HL-60 (cell line): ENCODE results near the gene SLC38A11.
"Not testable (repeated sequence)": the region's sequence is repeated elsewhere in the genome, so short reads cannot be mapped to it uniquely, and the experiment has no call there.

Experiments used
- DNase-seq, 2 experiments: peaks; one replicate each; pipeline ENCODE4 v3.0.0-alpha.2; 2010 to 2020; ENCODE audit warnings: low read depth in 1 of 2, low spot score in 1 of 2
- H3K27ac ChIP-seq: fragments of 250-450 bp; sonication (Bioruptor Pico); replicated peaks from 2 replicates; pipeline ENCODE4 v1.5.1; 2020; ENCODE audit warnings: mild to moderate bottlenecking, moderate library complexity
- H3K27me3 ChIP-seq: fragments of 250-450 bp; sonication (Bioruptor Pico); 2 replicates; pipeline ENCODE4 v1.5.1; 2021; ENCODE audit warnings: mild to moderate bottlenecking, moderate library complexity; ENCODE audit not compliant: insufficient read depth, poor library complexity, severe bottlenecking
- H3K4me3 ChIP-seq: replicated peaks from 2 replicates; pipeline ENCODE4 v1.5.1; 2011; ENCODE audit warnings: mild to moderate bottlenecking, control low read depth, low read length; ENCODE audit not compliant: insufficient read depth
- CTCF ChIP-seq: IDR thresholded peaks from one replicate; pipeline ENCODE4 v1.5.1; 2011; ENCODE audit warnings: low read length, control low read depth, inconsistent platforms; ENCODE audit not compliant: insufficient read depth
- GABPA ChIP-seq: IDR thresholded peaks from 2 replicates; pipeline ENCODE4 v1.6.1; 2012; ENCODE audit warnings: low read depth
- POLR2AphosphoS5 ChIP-seq: IDR thresholded peaks from 2 replicates; pipeline ENCODE4 v1.6.1; 2012; ENCODE audit warnings: low read depth
- REST ChIP-seq: IDR thresholded peaks from 2 replicates; pipeline ENCODE4 v1.6.1; 2012; ENCODE audit warnings: low read depth; ENCODE audit not compliant: insufficient replicate concordance
- SPI1 ChIP-seq: IDR thresholded peaks from 2 replicates; pipeline ENCODE4 v1.6.1; 2012; ENCODE audit warnings: low read depth, mild to moderate bottlenecking, borderline replicate concordance

SLC38A11 gene

GRCh38 chr2:164993287-164994016 is 38.1 kb upstream of the SLC38A11 start:
- DNase-seq, result no peak
- no peaks in the 10 kb centered on the region for H3K27me3 ChIP-seq
- TF ChIP-seq SPI1 (no peak), CTCF (no peak), GABPA (no peak), REST (no peak), POLR2AphosphoS5 (no peak)
- no peak overlapping the region for H3K27ac ChIP-seq
- no peak overlapping the region for H3K4me3 ChIP-seq

- TF ChIP-seq REST (no peak), SPI1 (no peak), GABPA (no peak), CTCF (no peak), POLR2AphosphoS5 (no peak)
- Histone ChIP-seq H3K27ac (no peak overlapping the region), H3K4me3 (no peak overlapping the region), H3K27me3 (no peaks in the 10 kb centered on the region)
- peak in 1 of 2 experiments; percentile 21 for DNase-seq
These were observed 37.5 kb upstream of the SLC38A11 start for GRCh38 chr2:164992818-164993217.

GRCh38 chr2:164992093-164992454 is 36.7 kb upstream of the SLC38A11 start:
- H3K27ac ChIP-seq, DNase-seq, H3K27me3 ChIP-seq, H3K4me3 ChIP-seq: not testable (repeated sequence)

- not testable (repeated sequence) for H3K27me3 ChIP-seq, DNase-seq, H3K4me3 ChIP-seq, H3K27ac ChIP-seq
These were observed 36.2 kb upstream of the SLC38A11 start for GRCh38 chr2:164991361-164992092.

GRCh38 chr2:164990953-164991352 is 35.6 kb upstream of the SLC38A11 start:
- H3K27ac ChIP-seq, DNase-seq, H3K27me3 ChIP-seq, H3K4me3 ChIP-seq: not testable (repeated sequence)

- not testable (repeated sequence) for H3K27me3 ChIP-seq, DNase-seq, H3K4me3 ChIP-seq, H3K27ac ChIP-seq
These were observed 33.5 kb upstream of the SLC38A11 start for GRCh38 chr2:164988805-164989204.

- H3K27me3 ChIP-seq, H3K4me3 ChIP-seq, H3K27ac ChIP-seq, DNase-seq: not testable (repeated sequence)
These were observed 30.7 kb upstream of the SLC38A11 start for GRCh38 chr2:164986027-164986426.
